ENCODE data around the gene CHORDC1.
"Not testable (repeated sequence)": the region's sequence is repeated elsewhere in the genome, so short reads cannot be mapped to it uniquely, and the experiment has no call there.

Gene CHORDC1

GRCh38 chr11:90218606-90219005 is 4.2 kb downstream of the CHORDC1 start:
- peaks cover 20% of the 10 kb centered on the region for H3K4me1 ChIP-seq (ENCODE audit: control insufficient read depth, insufficient read depth, low read length, unreplicated experiment)
- peaks cover 10% of the 10 kb centered on the region for H3K36me3 ChIP-seq (ENCODE audit: insufficient read depth, low read length)

GRCh38 chr11:90216611-90217010 is 6.2 kb downstream of the CHORDC1 start:
- Histone ChIP-seq H3K79me2 (ENCODE audit: control insufficient read depth, insufficient read depth, low read length, unreplicated experiment) (peaks cover 77% of the 10 kb centered on the region), H3K36me3 (ENCODE audit: insufficient read depth, low read length) (peaks cover 15% of the 10 kb centered on the region), H3K27me3 (ENCODE audit: insufficient read depth, low read length) (no peaks in the 10 kb centered on the region), H2AFZ (ENCODE audit: low read length, unreplicated experiment) (no peak overlapping the region), H3K4me3 (ENCODE audit: low read depth, low read length) (no peak overlapping the region), H3K27ac (ENCODE audit: low read depth, low read length) (no peak overlapping the region), H3K4me1 (ENCODE audit: control insufficient read depth, insufficient read depth, low read length, unreplicated experiment) (peaks cover 20% of the 10 kb centered on the region)

More at GRCh38 chr11:90218606-90219005, 4.2 kb downstream of the CHORDC1 start:
- Histone ChIP-seq H3K27ac (ENCODE audit: low read depth, low read length) (no peak overlapping the region), H3K27me3 (ENCODE audit: insufficient read depth, low read length) (no peaks in the 10 kb centered on the region), H3K4me3 (ENCODE audit: low read depth, low read length) (no peak overlapping the region), H2AFZ (ENCODE audit: low read length, unreplicated experiment) (no peak overlapping the region), H3K79me2 (ENCODE audit: control insufficient read depth, insufficient read depth, low read length, unreplicated experiment) (peaks cover 85% of the 10 kb centered on the region)

GRCh38 chr11:90213322-90213721 is 9.5 kb downstream of the CHORDC1 start:
- no peaks in the 10 kb centered on the region for H3K4me1 ChIP-seq (ENCODE audit: control insufficient read depth, insufficient read depth, low read length, unreplicated experiment)
- no peaks in the 10 kb centered on the region for H3K27me3 ChIP-seq (ENCODE audit: insufficient read depth, low read length)
- no peak overlapping the region for H2AFZ ChIP-seq (ENCODE audit: low read length, unreplicated experiment)
- peaks cover 15% of the 10 kb centered on the region for H3K36me3 ChIP-seq (ENCODE audit: insufficient read depth, low read length)
- H3K79me2 ChIP-seq (ENCODE audit: control insufficient read depth, insufficient read depth, low read length, unreplicated experiment) = peaks cover 44% of the 10 kb centered on the region
- H3K27ac ChIP-seq (ENCODE audit: low read depth, low read length) = no peak overlapping the region
- no peak overlapping the region for H3K4me3 ChIP-seq (ENCODE audit: low read depth, low read length)

- H3K79me2 ChIP-seq (ENCODE audit: control insufficient read depth, insufficient read depth, low read length, unreplicated experiment) = peaks cover 7% of the 10 kb centered on the region
- H3K27me3 ChIP-seq (ENCODE audit: insufficient read depth, low read length) = no peaks in the 10 kb centered on the region
- no peak overlapping the region for H2AFZ ChIP-seq (ENCODE audit: low read length, unreplicated experiment)
- peaks cover 8% of the 10 kb centered on the region for H3K4me1 ChIP-seq (ENCODE audit: control insufficient read depth, insufficient read depth, low read length, unreplicated experiment)
- H3K27ac ChIP-seq (ENCODE audit: low read depth, low read length) = no peak overlapping the region
- no peak overlapping the region for H3K4me3 ChIP-seq (ENCODE audit: low read depth, low read length)
- peaks cover 7% of the 10 kb centered on the region for H3K36me3 ChIP-seq (ENCODE audit: insufficient read depth, low read length)
Observed at GRCh38 chr11:90208857-90209256, 14.0 kb downstream of the CHORDC1 start.

DNA sequence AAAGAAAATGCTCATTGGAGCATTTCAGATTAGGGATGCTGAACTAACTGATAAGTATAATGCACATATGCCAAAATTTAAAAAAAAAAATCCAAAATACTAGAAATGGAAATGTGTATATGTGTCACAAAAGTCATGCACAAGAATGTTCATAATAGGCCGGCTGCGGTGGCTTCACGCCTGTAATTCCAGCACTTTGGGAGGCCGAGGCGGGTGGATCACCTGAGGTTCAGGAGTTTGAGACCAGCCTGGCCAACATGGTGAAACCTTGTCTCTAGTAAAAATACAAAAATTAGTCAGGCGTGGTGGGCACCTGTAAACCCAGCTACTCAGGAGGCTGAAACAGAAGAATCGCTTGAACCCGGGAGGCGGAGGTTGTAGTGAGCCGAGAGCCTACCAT is 14.9 kb downstream of the CHORDC1 start:
- not testable (repeated sequence) for H3K27me3 ChIP-seq (ENCODE audit: insufficient read depth, low read length); H3K4me3 ChIP-seq (ENCODE audit: low read depth, low read length); H2AFZ ChIP-seq (ENCODE audit: low read length, unreplicated experiment); H3K79me2 ChIP-seq (ENCODE audit: control insufficient read depth, insufficient read depth, low read length, unreplicated experiment); H3K27ac ChIP-seq (ENCODE audit: low read depth, low read length); H3K4me1 ChIP-seq (ENCODE audit: control insufficient read depth, insufficient read depth, low read length, unreplicated experiment); H3K36me3 ChIP-seq (ENCODE audit: insufficient read depth, low read length)

DNA sequence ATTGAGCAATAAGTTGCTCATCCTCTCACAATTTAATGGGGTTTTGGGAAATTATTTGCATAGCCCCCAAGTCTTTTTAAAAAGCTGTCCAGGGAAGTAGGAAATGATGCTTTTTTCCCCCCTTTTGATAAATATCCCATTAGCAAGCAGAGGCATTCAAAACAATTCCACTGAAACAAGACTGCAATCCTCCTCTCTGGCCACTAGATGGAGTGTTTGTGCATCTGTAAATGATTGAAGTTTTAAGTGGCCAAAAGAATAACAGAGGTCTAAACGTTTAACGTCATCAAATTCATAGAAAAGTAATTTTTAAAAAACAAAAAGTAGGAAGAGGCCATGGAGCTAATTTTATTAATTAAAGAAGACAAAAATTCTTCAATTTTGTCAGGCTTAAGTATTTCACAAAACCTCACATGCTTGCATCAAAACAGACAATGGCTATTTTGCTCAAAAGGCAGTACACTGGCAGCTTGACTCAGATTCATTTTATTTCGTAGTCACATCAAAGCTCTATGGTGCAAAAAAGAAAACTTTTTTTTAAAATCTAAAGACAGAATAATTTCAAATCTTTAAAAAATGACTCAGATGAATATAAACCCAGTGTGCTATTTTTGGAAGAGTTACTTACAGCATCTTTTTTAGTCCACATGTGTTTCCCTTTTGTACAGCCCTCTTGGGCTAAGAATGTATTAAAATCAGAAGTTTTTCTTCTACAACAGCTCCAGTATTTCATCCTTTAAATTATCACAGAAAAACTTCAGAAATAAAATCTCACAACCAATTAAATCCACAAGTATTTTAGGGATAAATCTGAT is 17.8 kb downstream of the CHORDC1 start:
- Histone ChIP-seq H3K79me2 (ENCODE audit: control insufficient read depth, insufficient read depth, low read length, unreplicated experiment) (no peaks in the 10 kb centered on the region), H2AFZ (ENCODE audit: low read length, unreplicated experiment) (no peak overlapping the region), H3K4me1 (ENCODE audit: control insufficient read depth, insufficient read depth, low read length, unreplicated experiment) (peaks cover 8% of the 10 kb centered on the region), H3K27me3 (ENCODE audit: insufficient read depth, low read length) (no peaks in the 10 kb centered on the region), H3K27ac (ENCODE audit: low read depth, low read length) (no peak overlapping the region), H3K36me3 (ENCODE audit: insufficient read depth, low read length) (peaks cover 21% of the 10 kb centered on the region), H3K4me3 (ENCODE audit: low read depth, low read length) (no peak overlapping the region)

DNA sequence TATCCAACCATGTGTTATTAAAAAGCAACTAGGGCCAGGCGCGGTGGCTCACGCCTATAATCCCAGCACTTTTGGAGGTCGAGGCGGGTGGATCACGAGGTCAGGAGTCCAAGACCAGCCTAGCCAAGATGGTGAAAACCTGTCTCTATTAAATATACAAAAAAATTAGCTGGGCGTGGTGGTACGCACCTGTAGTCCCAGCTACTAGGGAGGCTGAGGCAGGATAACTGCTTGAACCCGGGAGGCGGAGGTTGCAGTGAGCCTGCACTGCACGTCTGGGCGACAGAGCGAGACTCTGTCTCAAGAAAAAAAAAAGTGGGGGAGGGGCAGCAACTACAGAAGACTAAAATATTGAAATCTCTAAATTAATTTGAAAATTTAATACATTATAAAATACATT is 18.4 kb downstream of the CHORDC1 start:
- Histone ChIP-seq H3K4me3 (ENCODE audit: low read depth, low read length) (no peak overlapping the region), H3K27me3 (ENCODE audit: insufficient read depth, low read length) (no peaks in the 10 kb centered on the region), H2AFZ (ENCODE audit: low read length, unreplicated experiment) (no peak overlapping the region), H3K4me1 (ENCODE audit: control insufficient read depth, insufficient read depth, low read length, unreplicated experiment) (peaks cover 8% of the 10 kb centered on the region), H3K27ac (ENCODE audit: low read depth, low read length) (no peak overlapping the region), H3K79me2 (ENCODE audit: control insufficient read depth, insufficient read depth, low read length, unreplicated experiment) (no peaks in the 10 kb centered on the region), H3K36me3 (ENCODE audit: insufficient read depth, low read length) (peaks cover 21% of the 10 kb centered on the region)

- no peak overlapping the region for H2AFZ ChIP-seq (ENCODE audit: low read length, unreplicated experiment)
- peaks cover 8% of the 10 kb centered on the region for H3K4me1 ChIP-seq (ENCODE audit: control insufficient read depth, insufficient read depth, low read length, unreplicated experiment)
- H3K27me3 ChIP-seq (ENCODE audit: insufficient read depth, low read length) = no peaks in the 10 kb centered on the region
- no peaks in the 10 kb centered on the region for H3K79me2 ChIP-seq (ENCODE audit: control insufficient read depth, insufficient read depth, low read length, unreplicated experiment)
- H3K36me3 ChIP-seq (ENCODE audit: insufficient read depth, low read length) = peaks cover 21% of the 10 kb centered on the region
- no peak overlapping the region for H3K27ac ChIP-seq (ENCODE audit: low read depth, low read length)
- H3K4me3 ChIP-seq (ENCODE audit: low read depth, low read length) = no peak overlapping the region
Observed at GRCh38 chr11:90202342-90202741, 20.5 kb downstream of the CHORDC1 start.

DNA sequence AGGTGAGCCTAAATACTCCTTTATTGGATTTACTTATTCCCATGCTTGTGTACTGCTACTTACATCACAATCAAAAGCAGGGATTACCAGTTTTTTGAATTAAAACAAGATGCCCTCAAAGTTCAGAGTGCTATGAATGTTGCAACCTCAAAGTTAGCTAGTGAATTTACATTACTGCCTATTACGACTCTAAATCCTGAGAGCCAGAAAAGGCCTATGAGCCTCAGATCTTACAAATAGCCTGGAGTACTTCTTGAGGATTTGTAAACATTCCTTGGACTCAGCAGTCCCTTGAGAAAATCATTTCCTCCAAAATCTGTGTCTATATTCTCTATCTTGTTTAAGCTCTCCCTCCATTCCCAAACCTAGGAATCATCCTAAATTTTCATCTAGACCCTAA is 25.5 kb downstream of the CHORDC1 start:
- no peak overlapping the region for H3K27ac ChIP-seq (ENCODE audit: low read depth, low read length)
- peaks cover 16% of the 10 kb centered on the region for H3K36me3 ChIP-seq (ENCODE audit: insufficient read depth, low read length)
- H3K27me3 ChIP-seq (ENCODE audit: insufficient read depth, low read length) = no peaks in the 10 kb centered on the region

DNA sequence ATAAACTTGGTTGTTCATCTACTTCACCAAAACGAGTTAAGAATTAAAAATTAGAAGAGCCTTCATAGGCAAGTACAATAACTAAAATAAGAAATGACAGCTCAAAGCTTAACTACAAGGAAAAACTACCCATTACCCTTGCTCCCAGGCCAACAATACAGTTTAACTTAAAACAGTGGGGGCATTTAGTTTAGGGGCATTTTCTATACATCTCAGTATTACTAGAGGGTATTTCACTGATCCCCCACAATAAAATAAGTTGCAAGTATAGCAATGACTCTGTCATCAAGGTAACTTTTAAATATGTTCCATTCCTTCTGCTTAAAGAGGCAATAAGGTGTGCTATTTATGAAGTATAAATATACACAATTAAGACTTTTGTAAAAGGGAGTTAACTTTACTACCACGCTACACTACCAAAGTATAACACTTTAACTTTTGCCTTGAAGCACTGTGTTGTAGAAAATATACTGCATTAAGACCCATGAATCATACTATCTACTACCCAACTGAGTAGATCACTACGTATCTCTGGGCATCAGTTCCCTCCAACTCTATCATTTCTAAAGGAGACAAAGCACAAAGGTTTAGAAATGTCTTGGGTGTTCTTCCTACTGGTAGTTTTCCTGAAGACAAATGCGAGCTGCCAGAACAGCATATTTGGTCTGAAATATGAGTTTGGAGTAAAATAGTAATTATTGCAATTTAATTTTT is 29.8 kb downstream of the CHORDC1 start:
- no peak overlapping the region for H3K27ac ChIP-seq (ENCODE audit: low read depth, low read length)
- H3K4me1 ChIP-seq (ENCODE audit: control insufficient read depth, insufficient read depth, low read length, unreplicated experiment) = no peaks in the 10 kb centered on the region
- no peak overlapping the region for H2AFZ ChIP-seq (ENCODE audit: low read length, unreplicated experiment)
- peaks cover 6% of the 10 kb centered on the region; the same call in 1 of the 2 replicates for H3K36me3 ChIP-seq (ENCODE audit: insufficient read depth, low read length)
- H3K79me2 ChIP-seq (ENCODE audit: control insufficient read depth, insufficient read depth, low read length, unreplicated experiment) = no peaks in the 10 kb centered on the region
- no peaks in the 10 kb centered on the region for H3K27me3 ChIP-seq (ENCODE audit: insufficient read depth, low read length)
- H3K4me3 ChIP-seq (ENCODE audit: low read depth, low read length) = no peak overlapping the region

More for the DNA sequence above, 25.5 kb downstream of the CHORDC1 start:
- no peak overlapping the region for H3K4me3 ChIP-seq (ENCODE audit: low read depth, low read length)
- H2AFZ ChIP-seq (ENCODE audit: low read length, unreplicated experiment) = no peak overlapping the region
- no peaks in the 10 kb centered on the region for H3K4me1 ChIP-seq (ENCODE audit: control insufficient read depth, insufficient read depth, low read length, unreplicated experiment)
- H3K79me2 ChIP-seq (ENCODE audit: control insufficient read depth, insufficient read depth, low read length, unreplicated experiment) = no peaks in the 10 kb centered on the region

GRCh38 chr11:90189011-90189410 is 33.8 kb downstream of the CHORDC1 start:
- H3K79me2 ChIP-seq (ENCODE audit: control insufficient read depth, insufficient read depth, low read length, unreplicated experiment) = no peaks in the 10 kb centered on the region
- no peaks in the 10 kb centered on the region for H3K27me3 ChIP-seq (ENCODE audit: insufficient read depth, low read length)
- H3K27ac ChIP-seq (ENCODE audit: low read depth, low read length) = no peak overlapping the region
- no peak overlapping the region for H2AFZ ChIP-seq (ENCODE audit: low read length, unreplicated experiment)
- H3K36me3 ChIP-seq (ENCODE audit: insufficient read depth, low read length) = no peaks in the 10 kb centered on the region
- H3K4me1 ChIP-seq (ENCODE audit: control insufficient read depth, insufficient read depth, low read length, unreplicated experiment) = no peaks in the 10 kb centered on the region
- no peak overlapping the region for H3K4me3 ChIP-seq (ENCODE audit: low read depth, low read length)

All from ACC112 (cell line).